Measurements from ENCODE around the gene PLEKHA7.

PLEKHA7 gene

GRCh38 chr11:16809886-16810668, 204.1 kb downstream of the PLEKHA7 start:
- Histone ChIP-seq H3K27me3 (ENCODE audit: insufficient read depth, low read depth) (no peaks in the 10 kb centered on the region), H4K20me1 (ENCODE audit: insufficient read depth) (no peaks in the 10 kb centered on the region), H3K27ac (no peak overlapping the region), H3K4me2 (no peak overlapping the region), H3K36me3 (ENCODE audit: insufficient read depth) (no peaks in the 10 kb centered on the region), H3K4me1 (ENCODE audit: low read depth, poor library complexity, severe bottlenecking) (no peaks in the 10 kb centered on the region), H3K9ac (no peak overlapping the region), H2AFZ (ENCODE audit: low read depth) (no peak overlapping the region), H3K79me2 (ENCODE audit: insufficient read depth, low read depth) (no peaks in the 10 kb centered on the region), H3K4me3 (IDR thresholded peaks at IDR 0.05; ENCODE audit: insufficient read depth, low read depth, low read length) (no peak overlapping the region)
- TF ChIP-seq CTCF (conservative IDR thresholded peaks at IDR 0.05; ENCODE audit: low read depth, low read length): no peak

- no peak overlapping the region for H3K4me2 ChIP-seq
- H3K4me3 ChIP-seq (IDR thresholded peaks at IDR 0.05; ENCODE audit: insufficient read depth, low read depth, low read length): no peak overlapping the region
- H4K20me1 ChIP-seq (ENCODE audit: insufficient read depth): no peaks in the 10 kb centered on the region
- no peak overlapping the region for H3K9ac ChIP-seq
- no peaks in the 10 kb centered on the region for H3K27me3 ChIP-seq (ENCODE audit: insufficient read depth, low read depth)
- no peak overlapping the region for H3K27ac ChIP-seq
- no peaks in the 10 kb centered on the region for H3K36me3 ChIP-seq (ENCODE audit: insufficient read depth)
- no peaks in the 10 kb centered on the region for H3K4me1 ChIP-seq (ENCODE audit: low read depth, poor library complexity, severe bottlenecking)
- no peak overlapping the region for H2AFZ ChIP-seq (ENCODE audit: low read depth)
- TF ChIP-seq CTCF (conservative IDR thresholded peaks at IDR 0.05; ENCODE audit: low read depth, low read length): no peak
- no peaks in the 10 kb centered on the region for H3K79me2 ChIP-seq (ENCODE audit: insufficient read depth, low read depth)
Observed at GRCh38 chr11:16807306-16807705, 206.9 kb downstream of the PLEKHA7 start.

- Histone ChIP-seq H2AFZ (ENCODE audit: low read depth) (no peak overlapping the region), H4K20me1 (ENCODE audit: insufficient read depth) (no peaks in the 10 kb centered on the region), H3K4me3 (IDR thresholded peaks at IDR 0.05; ENCODE audit: insufficient read depth, low read depth, low read length) (no peak overlapping the region), H3K27me3 (ENCODE audit: insufficient read depth, low read depth) (no peaks in the 10 kb centered on the region), H3K27ac (no peak overlapping the region), H3K36me3 (ENCODE audit: insufficient read depth) (no peaks in the 10 kb centered on the region), H3K4me2 (no peak overlapping the region), H3K9ac (no peak overlapping the region), H3K4me1 (ENCODE audit: low read depth, poor library complexity, severe bottlenecking) (no peaks in the 10 kb centered on the region), H3K79me2 (ENCODE audit: insufficient read depth, low read depth) (no peaks in the 10 kb centered on the region)
- no peak for TF ChIP-seq CTCF (conservative IDR thresholded peaks at IDR 0.05; ENCODE audit: low read depth, low read length)
Observed at GRCh38 chr11:16806791-16807190, 207.4 kb downstream of the PLEKHA7 start.

- Histone ChIP-seq H3K4me1 (ENCODE audit: low read depth, poor library complexity, severe bottlenecking) (no peaks in the 10 kb centered on the region), H3K4me3 (IDR thresholded peaks at IDR 0.05; ENCODE audit: insufficient read depth, low read depth, low read length) (no peak overlapping the region), H3K9ac (no peak overlapping the region), H2AFZ (ENCODE audit: low read depth) (no peak overlapping the region), H3K79me2 (ENCODE audit: insufficient read depth, low read depth) (no peaks in the 10 kb centered on the region), H3K27ac (no peak overlapping the region), H3K36me3 (ENCODE audit: insufficient read depth) (no peaks in the 10 kb centered on the region), H3K27me3 (ENCODE audit: insufficient read depth, low read depth) (no peaks in the 10 kb centered on the region), H3K4me2 (no peak overlapping the region), H4K20me1 (ENCODE audit: insufficient read depth) (no peaks in the 10 kb centered on the region)
- TF ChIP-seq CTCF (conservative IDR thresholded peaks at IDR 0.05; ENCODE audit: low read depth, low read length): no peak
Observed at GRCh38 chr11:16805938-16806337, 208.3 kb downstream of the PLEKHA7 start.
